Right cardiac atrium (tissue), 5 donors: ENCODE data around the gene ABHD8. TPM values are rescaled to one million over a fixed set of nuclear protein-coding genes. Genes with fewer than 3 reads are reported as not detected.

Experiments
- ATAC-seq, 2 donors: fragments of 200-7000 bp; cut with Tn5 transposase; one replicate each; pipeline versions ENCODE4 v1.8.0 to v1.9.1; 2020; ENCODE audit warnings: moderate library complexity in 2 of 2, mild to moderate bottlenecking in 1 of 2
- DNase-seq, 3 donors: peaks; one replicate each; pipeline ENCODE4 v3.0.0-alpha.2; 2020
- H3K27ac ChIP-seq: one replicate; pipeline ENCODE4 v1.5.1; 2013; ENCODE audit warnings: mild to moderate bottlenecking, low read length, control low read depth, moderate library complexity
- H3K27me3 ChIP-seq: one replicate; pipeline ENCODE4 v1.6.1; 2013; ENCODE audit not compliant: control insufficient read depth, insufficient read depth
- H3K4me1 ChIP-seq: one replicate; pipeline ENCODE4 v1.6.1; 2013; ENCODE audit warnings: low read length; ENCODE audit not compliant: control insufficient read depth, insufficient read depth
- H3K4me3 ChIP-seq: one replicate; pipeline ENCODE4 v1.5.1; 2013; ENCODE audit warnings: low read length, control low read depth
- H3K9me3 ChIP-seq: one replicate; pipeline ENCODE4 v1.6.1; 2013; ENCODE audit warnings: low read length; ENCODE audit not compliant: control insufficient read depth
- WGBS: extraction: QIAGEN DNeasy Blood & Tissue Kit; methylation state at CpG from one replicate; pipeline ENCODE4 v1.1.7; 2013; 5-methylcytosine and 5-hydroxymethylcytosine counted together
- intact Hi-C, 4 donors: fragments of 100-400 bp; cut with DNase I; formaldehyde crosslinking; loops; one replicate each; pipeline versions ENCODE4 v1.11.0 to v1.14.0; 2022 to 2023
- long read RNA-seq, 4 donors: library from polyadenylated mRNA; unstranded; transcript quantifications; one replicate each; pipeline ENCODE4 v2.0.0, GENCODE V29; 2020 to 2021
- polyA plus RNA-seq: library from polyadenylated mRNA; stranded (reverse); fragments of 200-250 nt; gene quantifications from one replicate; pipeline ENCODE4 v1.2.3, GENCODE V29; 2013
- total RNA-seq, 4 donors: library from RNA; stranded (reverse); fragmentation: NEBNext Ultra II Directional; extraction: Animal tissue kit (Norgen Biotek cat#: 25700); gene quantifications; one replicate each; pipeline ENCODE4 v1.2.1, GENCODE V29; 2021
- donor health status: healthy with polysubstance abuse.
- donor health status: DM: no; HTN: yes; CAD: no.
- donor health status: DM: no; HTN: no; CAD: no.
- donor health status: DM: no; HTN: yes; CAD: no; lungs with severe emphysema.
- donor health status: DM: yes; HTN: yes; CAD: no.

Gene ABHD8
- 10 to 100 TPM; 12.7 to 17.0 (median 14.3) TPM for total RNA-seq
- polyA plus RNA-seq, result 15.8 TPM
- long read RNA-seq, donor 1, transcript ABHD8-201 (5 exons, 2,090 nt), result major isoform, 71 of 77 reads
- long read RNA-seq, donor 1, partial matches to known transcripts, result 5 of 77 reads
- long read RNA-seq, donor 1, other reads (novel, unspliced or antisense), result 1 of 77 reads
- long read RNA-seq, donor 2, transcript ABHD8-201 (5 exons, 2,090 nt), result major isoform, 31 of 35 reads
- long read RNA-seq, donor 2, partial matches to known transcripts, result 1 of 35 reads
- long read RNA-seq, donor 2, other reads (novel, unspliced or antisense), result 3 of 35 reads
- long read RNA-seq, donor 3, transcript ABHD8-201 (5 exons, 2,090 nt), result major isoform, 26 of 38 reads
- long read RNA-seq, donor 3, partial matches to known transcripts, result 10 of 38 reads
- long read RNA-seq, donor 3, other reads (novel, unspliced or antisense), result 2 of 38 reads
- long read RNA-seq, donor 4, transcript ABHD8-201 (5 exons, 2,090 nt), result major isoform, 32 of 33 reads
- long read RNA-seq, donor 4, partial matches to known transcripts, result 1 of 33 reads
- long read RNA-seq, donor 4, other reads (novel, unspliced or antisense), result 0 of 33 reads

GRCh38 chr19:17303167-17303939, at the start of gene ABHD8:
Gene ABHD8 (minus strand): TSS chr19:17303425. CDS start chr19:17301616, 1,809 bp downstream.
- intact Hi-C loops, result no loop called here
- WGBS, result under 1% methylated on average over 52 of the region's 52 CpGs
- Histone ChIP-seq H3K9me3 (no peaks in the 10 kb centered on the region), H3K4me1 (no peaks in the 10 kb centered on the region), H3K4me3 (peak within 1 kb of the TSS; percentile 87), H3K27me3 (no peaks in the 10 kb centered on the region), H3K27ac (peak within 1 kb of the TSS; percentile 31)
- ATAC-seq (peak; percentile 88 to 91), DNase-seq (peak; percentile 97 to 99 (median 98))

DNA sequence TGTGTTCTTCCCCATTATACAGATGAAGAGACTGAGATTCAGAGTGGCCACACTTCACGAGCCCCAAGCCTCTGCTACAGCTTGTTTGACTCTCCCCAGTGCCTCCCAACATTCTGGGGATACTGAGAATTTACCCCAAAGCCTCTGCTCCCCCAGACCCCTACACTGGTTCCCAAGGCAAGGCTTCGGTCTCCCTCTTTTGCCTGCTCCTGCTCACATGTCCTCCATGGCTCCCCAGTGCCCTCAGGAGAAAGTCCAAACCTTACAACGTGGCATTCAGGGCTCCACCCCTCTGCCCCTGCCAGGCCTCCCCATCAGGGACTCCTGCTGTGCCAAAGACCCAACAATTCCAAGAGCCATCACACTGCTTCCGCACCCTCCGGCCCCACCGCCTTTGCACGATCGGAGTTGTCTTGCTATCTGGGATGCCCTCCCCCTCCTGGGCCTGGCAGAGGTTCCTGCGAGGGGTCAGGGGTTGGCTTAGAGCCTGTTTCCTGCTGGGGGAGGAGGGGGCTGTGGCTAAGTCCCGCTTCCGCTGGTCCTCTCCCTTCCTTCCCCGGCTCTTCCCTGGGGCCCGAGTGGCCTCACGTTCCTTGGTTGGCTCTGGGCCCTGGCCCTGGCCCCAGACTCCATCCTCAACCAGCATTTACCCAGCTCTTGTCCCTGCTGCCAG, 49.5 kb upstream of the ABHD8 start:
- DNase-seq (peak; percentile 40 to 81 (median 79)), ATAC-seq (peak; percentile 50 to 68)
- intact Hi-C loops, result no loop called here
- Histone ChIP-seq H3K27me3 (no peaks in the 10 kb centered on the region), H3K27ac (no peak overlapping the region), H3K9me3 (no peaks in the 10 kb centered on the region), H3K4me3 (no peak overlapping the region), H3K4me1 (no peaks in the 10 kb centered on the region)
- 30% methylated on average over 14 of the region's 14 CpGs for WGBS

DNA sequence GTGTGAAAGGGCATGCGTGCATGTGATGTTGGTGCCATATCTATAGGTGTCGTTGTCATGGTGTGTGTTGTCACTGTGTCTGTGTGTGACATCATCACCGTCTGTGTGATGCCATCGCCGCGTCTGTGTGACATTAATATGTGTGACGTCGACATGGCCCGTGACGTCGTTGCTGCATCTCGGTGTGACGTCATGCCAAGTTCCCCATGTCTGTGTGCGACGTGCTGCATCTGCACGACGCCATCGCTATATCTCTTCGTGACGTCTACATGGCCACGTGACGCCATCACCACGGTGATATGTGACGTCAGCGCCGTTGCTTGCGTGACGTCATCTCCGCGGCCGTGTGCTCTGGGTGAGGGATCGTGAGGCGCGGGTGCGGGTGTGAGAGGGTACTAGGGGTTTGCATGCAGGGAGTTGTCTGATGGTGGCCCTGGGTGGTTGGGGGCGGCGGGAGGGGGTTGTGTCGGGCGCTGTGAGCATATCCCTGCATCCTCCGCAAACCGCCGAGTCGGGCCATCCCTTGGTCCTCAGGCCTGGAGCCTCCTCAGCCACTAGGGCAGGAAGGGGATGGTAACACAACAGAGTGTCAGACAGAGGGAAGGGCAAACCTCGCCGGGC, 48.7 kb upstream of the ABHD8 start:
- H3K9me3 ChIP-seq, result no peaks in the 10 kb centered on the region
- no peak overlapping the region for H3K27ac ChIP-seq
- H3K27me3 ChIP-seq, result no peaks in the 10 kb centered on the region
- H3K4me1 ChIP-seq, result no peaks in the 10 kb centered on the region
- no peak overlapping the region for H3K4me3 ChIP-seq
- intact Hi-C loops, result no loop called here
- 88% methylated on average over 45 of the region's 45 CpGs for WGBS
- no peak for ATAC-seq
- peak in 1 of 3 donors; percentile 49 for DNase-seq

DNA sequence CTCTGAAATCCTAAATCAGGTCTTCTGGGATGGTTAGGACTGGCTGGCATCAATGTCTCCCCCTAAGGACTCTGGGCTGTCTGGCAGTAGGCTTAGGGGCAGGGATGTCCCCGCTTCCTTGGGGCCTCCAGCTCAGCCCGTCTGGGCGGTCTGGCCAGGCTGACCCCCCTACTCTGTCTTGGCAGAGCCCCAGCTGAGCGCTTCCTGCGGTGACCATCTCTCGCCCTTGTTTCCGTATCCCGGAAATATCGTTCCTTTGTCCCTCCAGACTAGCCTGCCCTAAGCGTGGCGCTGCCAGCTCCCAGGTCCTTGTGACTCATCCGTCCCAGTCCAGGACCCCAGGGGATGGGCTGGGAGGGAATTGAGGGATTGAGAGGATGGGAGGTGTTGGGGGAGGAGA, 45.5 kb upstream of the ABHD8 start:
- WGBS, result 6% methylated on average over 12 of the region's 12 CpGs
- ATAC-seq (peak; percentile 76 to 87), DNase-seq (peak; percentile 89 to 90 (median 90))
- H3K27ac ChIP-seq, result no peak overlapping the region
- H3K4me1 ChIP-seq, result no peaks in the 10 kb centered on the region
- H3K27me3 ChIP-seq, result no peaks in the 10 kb centered on the region
- no peaks in the 10 kb centered on the region for H3K9me3 ChIP-seq
- intact Hi-C loops, result loop anchor here in 3 of 4 donors (5.0 kb wide), 3 partner anchors 39 to 509 kb away; partner anchors contain the start of gene RPL18A (in 1 of the 3)
- no peak overlapping the region for H3K4me3 ChIP-seq

DNA sequence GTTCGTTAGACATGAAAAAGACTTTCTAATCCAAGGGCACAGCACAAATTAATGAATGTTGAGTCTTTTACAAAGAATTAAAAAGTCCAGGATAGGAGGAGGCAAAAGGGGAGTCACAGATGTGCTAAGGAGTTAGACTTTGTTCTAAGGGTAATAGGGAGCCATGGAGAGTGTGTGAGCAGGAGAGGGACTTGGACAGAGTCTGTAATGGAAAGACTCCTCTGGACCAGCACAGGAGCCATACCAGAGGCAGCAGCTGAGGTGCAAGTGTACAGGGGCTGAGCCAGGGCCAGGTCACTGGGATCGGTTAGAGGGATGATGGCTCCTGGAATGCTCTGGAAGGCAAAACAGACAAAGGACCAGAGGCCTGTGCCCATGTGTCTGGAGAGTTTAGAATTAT, 44.7 kb upstream of the ABHD8 start:
- intact Hi-C loops, result loop anchor here (2.0 to 5.0 kb wide), 4 partner anchors 39 to 509 kb away; partner anchors contain the start of gene RPL18A (in 1 of the 4)
- DNase-seq (no peak), ATAC-seq (no peak)
- 62% methylated on average over 2 of the region's 2 CpGs for WGBS
- Histone ChIP-seq H3K9me3 (no peaks in the 10 kb centered on the region), H3K4me3 (no peak overlapping the region), H3K27me3 (no peaks in the 10 kb centered on the region), H3K4me1 (no peaks in the 10 kb centered on the region), H3K27ac (peak overlapping the region; percentile 49)

GRCh38 chr19:17347361-17347760, 44.1 kb upstream of the ABHD8 start:
- ATAC-seq (peak; percentile 43 to 74), DNase-seq (peak; percentile 50 to 80 (median 71))
- peak overlapping the region; percentile 25 for H3K27ac ChIP-seq
- no peaks in the 10 kb centered on the region for H3K4me1 ChIP-seq
- intact Hi-C loops, result loop anchor here (2.0 to 5.0 kb wide), 4 partner anchors 39 to 510 kb away; partner anchors contain the start of gene RPL18A (in 1 of the 4)
- 18% methylated on average over 6 of the region's 6 CpGs for WGBS
- H3K27me3 ChIP-seq, result no peaks in the 10 kb centered on the region
- H3K4me3 ChIP-seq, result no peak overlapping the region
- no peaks in the 10 kb centered on the region for H3K9me3 ChIP-seq

- peak; percentile 78 to 92 (median 92) for DNase-seq
- H3K27ac ChIP-seq, result no peak overlapping the region
- peak; percentile 73 to 75 for ATAC-seq
- H3K4me1 ChIP-seq, result no peaks in the 10 kb centered on the region
- no peak overlapping the region for H3K4me3 ChIP-seq
- H3K27me3 ChIP-seq, result no peaks in the 10 kb centered on the region
- intact Hi-C loops, result loop anchor here (2.0 to 5.0 kb wide), 4 partner anchors 41 to 511 kb away; partner anchors contain the start of gene RPL18A (in 1 of the 4)
- no peaks in the 10 kb centered on the region for H3K9me3 ChIP-seq
- 14% methylated on average over 24 of the region's 24 CpGs for WGBS
These were observed 43.0 kb upstream of the ABHD8 start for GRCh38 chr19:17346109-17346671.

- Histone ChIP-seq H3K4me1 (no peaks in the 10 kb centered on the region), H3K4me3 (no peak overlapping the region), H3K9me3 (no peaks in the 10 kb centered on the region), H3K27me3 (no peaks in the 10 kb centered on the region), H3K27ac (no peak overlapping the region)
- DNase-seq (no peak), ATAC-seq (no peak)
- intact Hi-C loops, result no loop called here
- whole genome bisulfite sequencing, result 82% methylated on average over 7 of the region's 7 CpGs
These were observed 38.6 kb upstream of the ABHD8 start for GRCh38 chr19:17341845-17342244.

DNA sequence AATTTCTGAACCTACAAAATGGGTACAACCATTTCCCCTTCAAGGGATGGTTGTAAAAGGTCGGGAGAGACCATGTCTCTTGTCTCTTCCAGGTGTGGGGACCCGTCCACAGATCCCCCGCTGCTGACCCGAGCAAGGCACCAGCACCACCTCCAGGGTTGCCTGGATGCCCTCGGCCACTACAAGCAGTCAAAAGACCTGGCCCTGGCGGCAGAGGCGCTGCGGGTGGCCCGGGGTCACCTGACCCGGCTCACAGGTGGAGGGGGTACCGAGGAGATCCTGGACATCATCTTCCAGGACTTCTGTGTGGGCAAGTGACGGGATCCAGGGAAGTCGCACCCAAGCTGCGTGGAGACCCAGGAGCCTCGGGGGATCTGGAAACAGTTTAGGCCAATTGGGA, 38.2 kb upstream of the ABHD8 start:
- intact Hi-C loops, result no loop called here
- no peaks in the 10 kb centered on the region for H3K9me3 ChIP-seq
- DNase-seq (no peak), ATAC-seq (no peak)
- WGBS, result 92% methylated on average over 15 of the region's 15 CpGs
- no peak overlapping the region for H3K27ac ChIP-seq
- H3K4me3 ChIP-seq, result no peak overlapping the region
- no peaks in the 10 kb centered on the region for H3K27me3 ChIP-seq
- no peaks in the 10 kb centered on the region for H3K4me1 ChIP-seq

DNA sequence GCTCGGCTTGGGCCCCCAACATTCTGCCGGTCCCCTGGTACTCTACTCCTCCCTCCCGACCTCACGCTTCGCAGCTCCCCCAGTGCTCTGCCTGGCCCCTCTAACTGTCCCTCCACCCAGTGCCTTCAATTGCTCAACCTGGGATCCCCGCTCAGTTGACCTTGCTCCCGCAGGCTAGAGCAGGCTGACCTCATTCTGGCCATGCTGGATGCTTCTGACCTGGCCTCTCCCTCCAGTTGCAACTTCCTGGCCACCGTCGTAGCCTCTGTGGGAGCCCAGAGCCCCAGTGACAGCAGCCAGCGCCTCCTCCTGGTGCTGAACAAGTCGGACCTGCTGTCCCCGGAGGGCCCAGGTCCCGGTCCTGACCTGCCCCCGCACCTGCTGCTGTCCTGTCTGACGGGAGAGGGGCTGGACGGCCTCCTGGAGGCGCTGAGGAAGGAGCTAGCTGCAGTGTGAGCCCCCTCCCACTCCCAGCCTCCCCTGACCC, 37.7 kb upstream of the ABHD8 start:
- Histone ChIP-seq H3K4me3 (no peak overlapping the region), H3K27ac (no peak overlapping the region), H3K9me3 (no peaks in the 10 kb centered on the region), H3K4me1 (no peaks in the 10 kb centered on the region), H3K27me3 (no peaks in the 10 kb centered on the region)
- 72% methylated on average over 17 of the region's 17 CpGs for WGBS
- ATAC-seq, result no peak
- no peak for DNase-seq
- intact Hi-C loops, result no loop called here
